OCI-M1 (cell line): ENCODE data around the gene C2orf42.
"Not testable (repeated sequence)": the region's sequence is repeated elsewhere in the genome, so short reads cannot be mapped to it uniquely, and the experiment has no call there.

ENCODE experiments used
- DNase-seq: peaks from one replicate; lab custom pipeline; 2025; lab: John Stamatoyannopoulos, UW

The C2orf42 gene

GRCh38 chr2:70169654-70170245 is 21.1 kb downstream of the C2orf42 start:
- not testable (repeated sequence) for DNase-seq

- DNase-seq, result no peak
Observed at GRCh38 chr2:70161069-70161534, 29.7 kb downstream of the C2orf42 start.

- DNase-seq, result no peak
Observed at GRCh38 chr2:70160545-70160944, 30.3 kb downstream of the C2orf42 start.

GRCh38 chr2:70149130-70149686 is 41.6 kb downstream of the C2orf42 start:
- DNase-seq, result not testable (repeated sequence)

- DNase-seq, result not testable (repeated sequence)
Observed at GRCh38 chr2:70148211-70148760, 42.5 kb downstream of the C2orf42 start.

GRCh38 chr2:70145851-70146739 is 44.7 kb downstream of the C2orf42 start:
- DNase-seq, result no peak

- DNase-seq, result no peak
Observed at GRCh38 chr2:70145144-70145490, 45.7 kb downstream of the C2orf42 start.

GRCh38 chr2:70144443-70145143 is 46.2 kb downstream of the C2orf42 start:
- no peak for DNase-seq

- DNase-seq, result peak; percentile 75
Observed at GRCh38 chr2:70143314-70144150, 47.3 kb downstream of the C2orf42 start.

- DNase-seq, result peak; percentile 98
Observed at GRCh38 chr2:70142590-70143313, 48.1 kb downstream of the C2orf42 start.

- peak; percentile 78 for DNase-seq
Observed at GRCh38 chr2:70141902-70142589, 48.8 kb downstream of the C2orf42 start.

- DNase-seq, result peak; percentile 76
Observed at GRCh38 chr2:70141212-70141901, 49.5 kb downstream of the C2orf42 start.

GRCh38 chr2:70140791-70141211 is 50.0 kb downstream of the C2orf42 start:
- DNase-seq, result no peak

- DNase-seq, result not testable (repeated sequence)
Observed at GRCh38 chr2:70134323-70134983, 56.4 kb downstream of the C2orf42 start.

GRCh38 chr2:70133491-70134322 is 57.1 kb downstream of the C2orf42 start:
- no peak for DNase-seq

GRCh38 chr2:70133127-70133452 is 57.7 kb downstream of the C2orf42 start:
- no peak for DNase-seq

- DNase-seq, result peak; percentile 78
Observed at GRCh38 chr2:70132244-70133126, 58.3 kb downstream of the C2orf42 start.
